Spleen (tissue), 11 donors: ENCODE measurements around the gene ENSA. TPM values are rescaled to one million over a fixed set of nuclear protein-coding genes. Genes with fewer than 3 reads are reported as not detected.
"Not testable (repeated sequence)": the region's sequence is repeated elsewhere in the genome, so short reads cannot be mapped to it uniquely, and the experiment has no call there.

Experiments
- DNase-seq: peaks from one replicate; pipeline ENCODE4 v3.0.0-alpha.2; 2020
- H3K27ac ChIP-seq, 8 donors: fragments of 200-600 bp; sonication (generic) in 7 of 8; 1 replicate in 4 of 8; 2 replicates in 4 of 8; pipeline versions ENCODE4 v1.5.0 to v1.8.0; 2016 to 2021; ENCODE audit warnings: inconsistent platforms in 4 of 8, mild to moderate bottlenecking in 4 of 8, moderate library complexity in 1 of 8
- H3K27me3 ChIP-seq, 7 donors: fragments of 200-600 bp; sonication (generic) in 6 of 7; replicated peaks in 1 of 7; 1 replicate in 4 of 7; 2 replicates in 3 of 7; pipeline versions ENCODE4 v1.5.0 to v1.8.0; 2016 to 2021; ENCODE audit warnings: inconsistent platforms in 3 of 7, mild to moderate bottlenecking in 1 of 7
- H3K36me3 ChIP-seq, 6 donors: fragments of 200-600 bp; sonication (generic) in 5 of 6; 1 replicate in 4 of 6; 2 replicates in 2 of 6; pipeline versions ENCODE4 v1.5.0 to v1.8.0; 2016 to 2021; ENCODE audit warnings: inconsistent platforms in 2 of 6
- H3K4me1 ChIP-seq, 6 donors: fragments of 200-600 bp; sonication (generic) in 5 of 6; 1 replicate in 3 of 6; 2 replicates in 3 of 6; pipeline versions ENCODE4 v1.5.0 to v1.8.0; 2016 to 2021; ENCODE audit warnings: inconsistent platforms in 3 of 6
- H3K4me3 ChIP-seq, 8 donors: fragments of 200-600 bp; sonication (generic) in 7 of 8; 1 replicate in 4 of 8; 2 replicates in 4 of 8; pipeline versions ENCODE4 v1.5.0 to v1.8.0; 2016 to 2021; ENCODE audit warnings: inconsistent platforms in 4 of 8, mild to moderate bottlenecking in 4 of 8, moderate library complexity in 2 of 8
- H3K9me3 ChIP-seq, 8 donors: fragments of 200-600 bp; sonication (generic) in 7 of 8; 1 replicate in 4 of 8; 2 replicates in 4 of 8; pipeline versions ENCODE4 v1.5.0 to v1.8.0; 2016 to 2021; ENCODE audit warnings: inconsistent platforms in 4 of 8
- POLR2A ChIP-seq, 3 donors: fragments of 450-650 bp; IDR thresholded peaks; one replicate each; pipeline ENCODE4 v1.5.1; 2017; ENCODE audit warnings: antibody characterized with exemption in 3 of 3, mild to moderate bottlenecking in 1 of 3
- POLR2AphosphoS5 ChIP-seq, 3 donors: sonication (generic); formaldehyde crosslinking; IDR thresholded peaks; one replicate each; pipeline ENCODE4 v1.5.1; 2017; ENCODE audit warnings: antibody characterized with exemption in 3 of 3
- WGBS, 5 donors: extraction: QIAGEN DNeasy Blood & Tissue Kit in 3 of 5; methylation state at CpG; one replicate each; pipeline versions ENCODE4 v1.1.5 to v1.1.7; 2013 to 2018; 5-methylcytosine and 5-hydroxymethylcytosine counted together
- intact Hi-C: fragments of 100-400 bp; cut with DNase I; formaldehyde crosslinking; loops from one replicate; pipeline ENCODE4 v1.15.0; 2023; ENCODE audit warnings: low total_unique reads
- polyA plus RNA-seq, 3 donors: library from polyadenylated mRNA; stranded (reverse); fragments of 200-250 nt; gene quantifications; one replicate each; pipeline ENCODE4 v1.2.1, GENCODE V29; 2013
- total RNA-seq, 7 donors: library from RNA; depleted of rRNA in 3 of 7; stranded (reverse); fragments of >200 nt in 3 of 7; fragmentation: NEBNext Ultra II Directional in 4 of 7; extraction: Animal tissue kit (Norgen Biotek cat#: 25700) in 4 of 7; gene quantifications; one replicate each; pipeline versions ENCODE4 v1.1.0 to v1.2.1, GENCODE V29; 2016 to 2021
- TF ChIP-seq, protein P1 (sequence below), 11 experiments: fragments of 200-600 bp in 7 of 11; fragments of 450-650 bp in 4 of 11; sonication (generic) in 4 of 11; IDR thresholded peaks in 8 of 11; conservative IDR thresholded peaks in 3 of 11; 1 replicate in 7 of 11; 2 replicates in 4 of 11; pipeline versions ENCODE4 v1.4.0 to v1.8.0; 2016 to 2021; ENCODE audit warnings: antibody characterized with exemption in 11 of 11, inconsistent platforms in 4 of 11, mild to moderate bottlenecking in 1 of 11
- donor health status: healthy with polysubstance abuse.
- donor health status: DM: no; HTN: no; CAD: no; lungs with moderate emphysema.
- donor health status: DM: no; HTN: no; CAD: no.
- donor health status: Bipolar disorder and iron deficiency.
- donor health status: healthy.
- donor health status: DM: no; HTN: no; CAD: no.
- donor health status: DM: yes; HTN: yes; CAD: no.

ENSA gene
- total and polyA plus RNA-seq, 10 donors: 96.3 to 153 (median 126) TPM

DNA sequence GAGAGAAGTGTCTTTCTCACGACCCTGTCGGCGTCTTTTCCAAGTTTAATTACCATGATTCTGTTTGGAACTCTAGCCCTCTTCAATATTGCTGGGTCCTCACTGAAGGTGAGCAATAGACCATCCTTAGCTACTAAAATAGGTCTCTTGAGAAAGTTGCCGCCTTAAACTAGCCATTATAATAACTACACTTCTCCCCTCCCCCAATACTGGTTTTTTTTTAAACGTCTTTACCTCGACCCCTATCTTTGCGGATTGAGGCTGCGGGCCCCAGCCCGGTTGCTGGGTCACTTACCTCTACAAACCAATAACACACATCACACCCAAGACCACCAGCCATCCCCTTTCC, 672 bp downstream of the ENSA start:
- H3K36me3 ChIP-seq: peaks cover 6 to 40% (median 38%) of the 10 kb centered on the region in 6 donors
- no peaks in the 10 kb centered on the region for H3K9me3 ChIP-seq
- DNase-seq: no peak
- H3K4me1 ChIP-seq: peaks cover 16 to 54% (median 25%) of the 10 kb centered on the region in 6 donors
- no peaks in the 10 kb centered on the region for H3K27me3 ChIP-seq
- peak overlapping the region; percentile 54 to 68 (median 60) for H3K4me3 ChIP-seq
- H3K27ac ChIP-seq: peak overlapping the region; percentile 87 to 99 (median 98)
- intact Hi-C loops: no loop called here
- TF ChIP-seq POLR2AphosphoS5 (IDR thresholded peaks at IDR 0.05) (no peak), POLR2A (IDR thresholded peaks at IDR 0.05) (no peak)
- TF ChIP-seq, protein P1, sequence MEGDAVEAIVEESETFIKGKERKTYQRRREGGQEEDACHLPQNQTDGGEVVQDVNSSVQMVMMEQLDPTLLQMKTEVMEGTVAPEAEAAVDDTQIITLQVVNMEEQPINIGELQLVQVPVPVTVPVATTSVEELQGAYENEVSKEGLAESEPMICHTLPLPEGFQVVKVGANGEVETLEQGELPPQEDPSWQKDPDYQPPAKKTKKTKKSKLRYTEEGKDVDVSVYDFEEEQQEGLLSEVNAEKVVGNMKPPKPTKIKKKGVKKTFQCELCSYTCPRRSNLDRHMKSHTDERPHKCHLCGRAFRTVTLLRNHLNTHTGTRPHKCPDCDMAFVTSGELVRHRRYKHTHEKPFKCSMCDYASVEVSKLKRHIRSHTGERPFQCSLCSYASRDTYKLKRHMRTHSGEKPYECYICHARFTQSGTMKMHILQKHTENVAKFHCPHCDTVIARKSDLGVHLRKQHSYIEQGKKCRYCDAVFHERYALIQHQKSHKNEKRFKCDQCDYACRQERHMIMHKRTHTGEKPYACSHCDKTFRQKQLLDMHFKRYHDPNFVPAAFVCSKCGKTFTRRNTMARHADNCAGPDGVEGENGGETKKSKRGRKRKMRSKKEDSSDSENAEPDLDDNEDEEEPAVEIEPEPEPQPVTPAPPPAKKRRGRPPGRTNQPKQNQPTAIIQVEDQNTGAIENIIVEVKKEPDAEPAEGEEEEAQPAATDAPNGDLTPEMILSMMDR (IDR thresholded peaks at IDR 0.05 in 8 of 11, conservative IDR thresholded peaks at IDR 0.05 in 3 of 11): no peak
- WGBS, 5 donors: 0 to 3% (median 0%) methylated on average over 9 of the region's 9 CpGs

DNA sequence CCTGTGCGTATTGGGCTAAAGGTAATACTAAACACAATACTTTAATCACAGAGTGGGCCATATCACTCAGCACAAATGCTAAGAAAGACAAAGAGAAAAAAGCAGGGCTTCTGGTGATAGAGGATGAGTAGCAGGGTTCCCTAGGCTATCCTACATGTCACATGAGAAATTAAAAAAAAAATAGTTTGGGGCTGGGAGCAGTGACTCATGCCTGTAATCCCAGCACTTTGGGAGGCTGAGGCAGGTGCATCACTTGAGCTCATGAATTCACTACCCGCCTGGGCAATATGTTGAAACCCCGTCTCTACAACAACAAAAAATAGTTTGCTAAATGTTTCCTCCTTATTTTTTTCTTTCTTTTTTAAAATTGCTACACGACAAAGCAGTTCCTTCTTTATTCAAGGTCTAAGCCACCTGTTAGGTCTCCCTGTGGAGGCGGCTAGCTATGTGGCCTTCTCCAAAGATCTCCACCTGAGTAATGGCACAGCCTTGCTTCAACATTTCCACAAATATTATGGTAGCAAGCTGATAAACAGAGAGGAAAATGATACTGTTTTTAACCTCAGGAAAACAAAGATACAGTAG, 1.5 kb downstream of the ENSA start:
- intact Hi-C loops: no loop called here
- H3K9me3 ChIP-seq: no peaks in the 10 kb centered on the region
- DNase-seq: no peak
- TF ChIP-seq POLR2AphosphoS5 (IDR thresholded peaks at IDR 0.05) (no peak), POLR2A (IDR thresholded peaks at IDR 0.05) (no peak)
- TF ChIP-seq, protein P1 (IDR thresholded peaks at IDR 0.05 in 8 of 11, conservative IDR thresholded peaks at IDR 0.05 in 3 of 11): no peak
- H3K27me3 ChIP-seq: no peaks in the 10 kb centered on the region
- WGBS, 5 donors: 53 to 76% (median 69%) methylated on average over 5 of the region's 5 CpGs
- peak overlapping the region in 7 of 8 donors; percentile 54 to 68 (median 58) for H3K4me3 ChIP-seq
- peaks cover 6 to 49% (median 46%) of the 10 kb centered on the region in 6 donors for H3K36me3 ChIP-seq
- H3K4me1 ChIP-seq: peaks cover 16 to 63% (median 29%) of the 10 kb centered on the region in 6 donors
- peak overlapping the region in 7 of 8 donors; percentile 96 to 99 (median 98) for H3K27ac ChIP-seq

DNA sequence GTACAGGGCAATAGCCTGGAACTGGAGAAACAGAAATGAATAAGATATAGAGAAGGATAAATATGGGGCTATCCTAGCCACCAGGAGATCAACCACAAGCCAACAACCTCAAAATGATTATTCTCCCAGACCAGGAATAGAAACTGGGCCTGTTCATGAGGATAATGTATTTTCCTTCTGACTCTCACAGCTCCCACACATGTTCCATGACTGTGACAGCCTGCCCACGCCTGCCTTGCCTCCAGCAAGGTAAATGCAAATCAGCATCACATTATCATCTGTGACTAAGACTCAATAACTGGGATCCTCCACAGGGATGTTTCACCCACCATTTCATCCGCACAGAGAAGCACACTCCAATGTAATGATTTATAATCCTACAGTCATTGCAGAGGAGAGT, 3.3 kb downstream of the ENSA start:
- 86 to 94% (median 88%) methylated on average over 2 of the region's 2 CpGs for WGBS, 5 donors
- TF ChIP-seq POLR2AphosphoS5 (IDR thresholded peaks at IDR 0.05) (no peak), POLR2A (IDR thresholded peaks at IDR 0.05) (no peak)
- TF ChIP-seq, protein P1 (IDR thresholded peaks at IDR 0.05 in 8 of 11, conservative IDR thresholded peaks at IDR 0.05 in 3 of 11): no peak
- H3K27me3 ChIP-seq: no peaks in the 10 kb centered on the region
- H3K27ac ChIP-seq: no peak overlapping the region
- peaks cover 6 to 60% (median 50%) of the 10 kb centered on the region in 6 donors for H3K36me3 ChIP-seq
- intact Hi-C loops: no loop called here
- no peak overlapping the region for H3K4me3 ChIP-seq
- no peak for DNase-seq
- H3K9me3 ChIP-seq: no peaks in the 10 kb centered on the region
- peaks cover 18 to 80% (median 46%) of the 10 kb centered on the region in 6 donors for H3K4me1 ChIP-seq

DNA sequence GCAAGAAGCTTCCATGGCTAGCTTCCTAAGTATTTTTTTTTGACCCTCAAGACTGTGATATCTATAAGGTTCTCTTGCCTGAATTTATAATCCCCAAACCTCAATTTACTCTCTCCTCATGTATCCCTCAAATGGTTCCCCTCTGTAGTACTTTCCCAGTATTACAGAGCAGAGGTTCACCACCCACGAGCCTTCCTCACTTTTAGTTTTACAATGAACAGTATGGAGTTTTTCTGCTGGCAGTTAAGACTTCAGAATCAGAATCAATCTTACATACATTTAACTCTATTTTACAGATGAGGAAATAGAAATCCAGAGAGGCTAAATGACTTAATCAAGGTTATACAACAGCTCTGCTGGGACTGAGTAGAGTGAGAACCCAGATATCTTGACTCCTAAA, 4.9 kb downstream of the ENSA start:
- H3K27me3 ChIP-seq, DNase-seq, H3K9me3 ChIP-seq, H3K4me3 ChIP-seq: not testable (repeated sequence)
- Histone ChIP-seq H3K4me1 (peaks cover 28 to 85% (median 54%) of the 10 kb centered on the region in 6 donors), H3K36me3 (peaks cover 6 to 76% (median 56%) of the 10 kb centered on the region in 6 donors), H3K27ac (peak overlapping the region in 2 of 8 donors; percentile 6 to 32)
- intact Hi-C loops: loop anchor here (5.0 kb wide), 1 partner anchor 42 kb away; no protein-coding TSS in a partner anchor
- 56 to 82% (median 76%) methylated on average over 1 of the region's 1 CpG for WGBS, 5 donors

DNA sequence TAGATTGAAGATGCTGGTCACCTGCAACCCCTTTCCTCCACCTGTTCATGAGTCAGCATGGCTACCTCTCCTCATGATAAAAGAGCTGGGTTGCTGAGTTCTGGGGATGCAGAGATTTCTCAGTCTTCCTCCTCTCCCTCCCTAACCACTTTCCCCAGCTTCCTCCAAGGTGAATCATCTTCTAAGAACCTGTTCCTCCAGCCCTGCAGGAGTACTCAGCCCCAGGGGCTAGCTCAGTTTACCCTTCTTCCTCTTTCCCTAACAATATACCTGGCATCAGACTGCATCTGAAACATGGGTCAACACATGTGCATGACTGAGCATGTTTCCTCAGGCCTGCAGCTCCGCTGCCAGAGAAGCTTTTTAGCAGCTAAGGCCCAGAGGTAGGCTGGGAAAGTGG, 5.3 kb downstream of the ENSA start:
- not testable (repeated sequence) for H3K27me3 ChIP-seq
- peaks cover 31 to 89% (median 57%) of the 10 kb centered on the region in 6 donors for H3K4me1 ChIP-seq
- peak overlapping the region in 3 of 8 donors; percentile 2 to 32 (median 6) for H3K27ac ChIP-seq

More for the DNA sequence above, 5.3 kb downstream of the ENSA start:
- not testable (repeated sequence) for H3K4me3 ChIP-seq, H3K9me3 ChIP-seq, DNase-seq
- intact Hi-C loops: loop anchor here (5.0 kb wide), 1 partner anchor 42 kb away; no protein-coding TSS in a partner anchor
- 91 to 100% (median 93%) methylated on average over 1 of the region's 1 CpG for WGBS, 5 donors
- H3K36me3 ChIP-seq: peaks cover 6 to 80% (median 57%) of the 10 kb centered on the region in 6 donors
